Vagina (tissue), 2 donors: ENCODE data around the gene AZGP1. TPM values are rescaled to one million over a fixed set of nuclear protein-coding genes. Genes with fewer than 3 reads are reported as not detected.
A peak's percentile ranks its signal among the peaks of the same experiment; 100 is the strongest.

Source experiments
- DNase-seq, 2 donors: peaks; one replicate each; pipeline ENCODE4 v3.0.0-alpha.2; 2017; ENCODE audit errors: extremely low spot score in 2 of 2
- H3K27ac ChIP-seq: fragments of 200-600 bp; sonication (generic); one replicate; pipeline ENCODE4 v1.5.1; 2019
- H3K27me3 ChIP-seq: fragments of 200-600 bp; sonication (generic); one replicate; pipeline ENCODE4 v1.5.1; 2019
- H3K36me3 ChIP-seq, 2 donors: fragments of 200-600 bp; sonication (generic); one replicate each; pipeline ENCODE4 v1.5.1; 2017 to 2019
- H3K4me1 ChIP-seq: fragments of 200-600 bp; sonication (generic); one replicate; pipeline ENCODE4 v1.5.1; 2019
- H3K4me3 ChIP-seq, 2 donors: fragments of 200-600 bp; sonication (generic); 1 replicate in 1 of 2; 2 replicates in 1 of 2; pipeline ENCODE4 v1.5.1; 2016 to 2019
- H3K9me3 ChIP-seq: fragments of 200-600 bp; sonication (generic); one replicate; pipeline ENCODE4 v1.5.1; 2019
- CTCF ChIP-seq, 3 experiments: fragments of 450-650 bp in 2 of 3; fragments of 200-600 bp in 1 of 3; sonication (generic) in 1 of 3; IDR thresholded peaks; one replicate each; pipeline ENCODE4 v1.5.1; 2017 to 2019; ENCODE audit warnings: antibody characterized with exemption in 3 of 3, mild to moderate bottlenecking in 2 of 3, moderate library complexity in 2 of 3
- POLR2A ChIP-seq, 2 donors: fragments of 450-650 bp; IDR thresholded peaks; one replicate each; pipeline ENCODE4 v1.6.1; 2017; ENCODE audit warnings: antibody characterized with exemption in 2 of 2, mild to moderate bottlenecking in 2 of 2, moderate library complexity in 2 of 2
- POLR2AphosphoS5 ChIP-seq, 2 donors: sonication (generic); formaldehyde crosslinking; IDR thresholded peaks; one replicate each; pipeline ENCODE4 v1.9.0; 2017; ENCODE audit warnings: antibody characterized with exemption in 2 of 2, mild to moderate bottlenecking in 2 of 2, low read depth in 1 of 2; ENCODE audit not compliant: insufficient read depth in 1 of 2
- intact Hi-C: fragments of 100-400 bp; cut with DNase I; formaldehyde crosslinking; loops from one replicate; pipeline ENCODE4 v1.15.1; 2023
- small RNA-seq: library from RNA; depleted of rRNA; stranded (forward); fragments of <200 nt; gene quantifications from one replicate; pipeline ENCODE3, GENCODE V24; 2016
- total RNA-seq: library from RNA; depleted of rRNA; stranded (reverse); fragments of >200 nt; gene quantifications from one replicate; pipeline ENCODE4 v1.2.3, GENCODE V29; 2016

AZGP1 gene
- total RNA-seq, 1 donor from 2014 or later = 2.7 TPM

DNA sequence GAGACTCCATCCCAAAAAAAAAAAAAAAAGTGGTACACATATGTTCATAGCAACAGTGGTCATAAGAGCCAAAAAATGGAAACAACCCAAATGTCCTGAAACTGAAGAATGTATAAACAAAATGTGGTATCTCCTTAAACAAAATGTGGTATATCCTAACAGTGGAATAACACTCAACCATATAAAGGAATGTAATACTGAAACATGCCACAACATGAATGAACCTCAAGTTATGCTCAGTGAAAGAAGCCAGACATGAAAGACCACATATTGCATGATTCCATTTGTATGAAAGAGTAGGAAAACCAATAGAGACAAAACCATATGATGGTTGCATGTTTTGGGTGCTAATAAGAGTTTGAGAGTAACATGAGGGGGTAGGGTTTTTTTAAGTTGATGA, 49.5 kb downstream of the AZGP1 start:
- H3K36me3 ChIP-seq = no peaks in the 10 kb centered on the region
- peaks cover 11% of the 10 kb centered on the region for H3K4me1 ChIP-seq
- H3K9me3 ChIP-seq = no peaks in the 10 kb centered on the region
- no peak for DNase-seq
- H3K4me3 ChIP-seq = no peak overlapping the region
- intact Hi-C loops = no loop called here
- no peak overlapping the region for H3K27ac ChIP-seq
- TF ChIP-seq POLR2AphosphoS5 (IDR thresholded peaks at IDR 0.05; ENCODE audit: insufficient read depth in 1 of 2, low read depth in 1 of 2) (no peak), POLR2A (IDR thresholded peaks at IDR 0.05) (no peak), CTCF (IDR thresholded peaks at IDR 0.05) (no peak)
- H3K27me3 ChIP-seq = no peaks in the 10 kb centered on the region

DNA sequence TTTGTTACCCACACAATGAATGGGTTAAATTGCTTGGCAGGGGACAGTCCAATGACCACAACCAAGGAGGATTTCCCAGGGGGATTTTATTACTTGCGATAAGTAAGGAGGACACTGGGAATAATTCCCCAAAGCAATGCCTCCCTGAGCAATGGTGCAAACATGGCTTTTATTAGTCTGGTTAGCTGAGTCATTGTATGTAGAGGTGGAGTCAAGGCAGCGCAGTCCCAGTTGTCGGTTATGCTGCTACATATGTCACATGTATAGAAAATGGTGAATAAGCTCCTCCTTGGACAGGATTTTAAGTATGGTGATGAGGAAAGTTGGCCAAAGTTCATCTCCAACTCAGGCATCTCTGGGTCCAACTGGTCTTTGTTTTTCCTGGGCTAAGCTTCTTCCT, 52.6 kb downstream of the AZGP1 start:
- Histone ChIP-seq H3K9me3 (no peaks in the 10 kb centered on the region), H3K4me3 (no peak overlapping the region), H3K27me3 (no peaks in the 10 kb centered on the region), H3K36me3 (no peaks in the 10 kb centered on the region), H3K27ac (no peak overlapping the region), H3K4me1 (peaks cover 16% of the 10 kb centered on the region)
- no peak for DNase-seq
- intact Hi-C loops = no loop called here
- TF ChIP-seq POLR2AphosphoS5 (IDR thresholded peaks at IDR 0.05; ENCODE audit: insufficient read depth in 1 of 2, low read depth in 1 of 2) = no peak
- no peak for TF ChIP-seq POLR2A (IDR thresholded peaks at IDR 0.05)

GRCh38 chr7:99920149-99920548, 55.7 kb downstream of the AZGP1 start:
- intact Hi-C loops = no loop called here
- peaks cover 39% of the 10 kb centered on the region for H3K4me1 ChIP-seq
- no peaks in the 10 kb centered on the region for H3K36me3 ChIP-seq
- H3K27ac ChIP-seq = peak overlapping the region; percentile 81
- no peaks in the 10 kb centered on the region for H3K9me3 ChIP-seq
- H3K27me3 ChIP-seq = no peaks in the 10 kb centered on the region
- no peak for DNase-seq
- H3K4me3 ChIP-seq = peak overlapping the region; percentile 68 to 77
- no peak for TF ChIP-seq CTCF (IDR thresholded peaks at IDR 0.05)
- TF ChIP-seq POLR2A (IDR thresholded peaks at IDR 0.05) = no peak
- no peak for TF ChIP-seq POLR2AphosphoS5 (IDR thresholded peaks at IDR 0.05; ENCODE audit: insufficient read depth in 1 of 2, low read depth in 1 of 2)

- Histone ChIP-seq H3K9me3 (no peaks in the 10 kb centered on the region), H3K4me3 (peak overlapping the region; percentile 68 to 77), H3K36me3 (no peaks in the 10 kb centered on the region), H3K4me1 (peaks cover 39% of the 10 kb centered on the region), H3K27ac (peak overlapping the region; percentile 81), H3K27me3 (no peaks in the 10 kb centered on the region)
- no peak for DNase-seq
- intact Hi-C loops = no loop called here
- TF ChIP-seq CTCF (IDR thresholded peaks at IDR 0.05) (no peak), POLR2AphosphoS5 (IDR thresholded peaks at IDR 0.05; ENCODE audit: insufficient read depth in 1 of 2, low read depth in 1 of 2) (no peak), POLR2A (IDR thresholded peaks at IDR 0.05) (no peak)
These were observed 56.1 kb downstream of the AZGP1 start for GRCh38 chr7:99919814-99920112.

DNA sequence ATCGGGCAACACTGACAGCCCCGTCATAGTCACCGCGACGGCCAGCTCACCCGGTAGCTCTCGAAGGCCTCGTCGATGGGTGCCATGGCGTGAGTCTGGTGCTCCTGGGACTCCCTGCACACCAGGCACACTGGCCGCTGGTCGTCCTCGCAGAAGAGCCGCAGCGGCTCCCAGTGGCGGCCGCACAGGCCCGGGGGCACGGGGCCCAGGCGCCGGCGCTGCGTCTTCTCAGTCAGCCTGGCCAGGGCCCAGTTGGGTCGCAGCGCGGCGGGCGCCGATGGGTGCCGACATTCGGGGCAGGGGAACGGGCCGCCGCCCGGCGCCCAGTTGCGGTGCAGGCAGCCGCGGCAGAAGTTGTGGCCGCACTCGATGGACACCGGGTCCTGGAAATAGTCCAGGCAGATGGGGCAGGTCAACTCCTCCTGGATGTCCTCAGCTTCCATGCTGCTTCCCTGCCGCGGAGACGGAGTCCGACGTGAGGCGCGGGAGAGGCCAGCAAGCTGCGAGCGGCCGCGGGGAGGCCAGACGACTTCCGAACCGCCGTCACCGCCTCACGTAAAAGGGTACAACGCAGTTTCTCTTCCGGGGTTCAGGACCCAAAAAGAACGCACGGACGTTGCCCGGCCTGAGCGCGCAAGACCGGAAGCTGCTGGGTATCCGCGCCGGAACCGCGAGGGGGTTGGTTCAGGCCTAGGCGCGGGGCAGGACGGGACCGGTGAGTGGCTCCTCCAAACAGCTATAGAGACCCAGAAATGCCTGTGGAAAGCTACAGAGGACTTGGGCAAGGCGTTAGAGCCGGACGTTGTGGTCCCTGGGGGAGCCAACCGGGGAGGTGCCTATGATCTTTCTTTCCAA, 56.6 kb downstream of the AZGP1 start, which contains the start of gene TRIM4:
Gene TRIM4 (minus strand): TSS at position 572 of the 855 bp plus-strand sequence. CDS start 129 bp downstream, at position 443.
- Histone ChIP-seq H3K4me3 (peak within 1 kb of the TSS; percentile 68 to 77), H3K27me3 (no peaks in the 10 kb centered on the region), H3K9me3 (no peaks in the 10 kb centered on the region), H3K27ac (peak within 1 kb of the TSS; percentile 81), H3K4me1 (peaks cover 43% of the 10 kb centered on the region), H3K36me3 (no peaks in the 10 kb centered on the region)
- TF ChIP-seq POLR2AphosphoS5 (IDR thresholded peaks at IDR 0.05; ENCODE audit: insufficient read depth in 1 of 2, low read depth in 1 of 2) (peak; percentile 93 to 95), POLR2A (IDR thresholded peaks at IDR 0.05) (peak in 1 of 2 donors; percentile 78), CTCF (IDR thresholded peaks at IDR 0.05) (peak in 1 of 3 experiments; percentile 2)
- intact Hi-C loops = no loop called here
- peak in 1 of 2 donors; percentile 94 for DNase-seq

Small RNA genes lying within 50 kb of the gene (small RNA-seq; reads per million reads assigned to genes)
- gene RF00019 (not detected), gene RF00561 (not detected)

Other genes with a start within 250 kb of the AZGP1 start
- gene CYP3A7, start 240.8 kb downstream of the AZGP1 start, total RNA-seq = not detected
- not detected for gene CYP3A4, start 191.8 kb downstream of the AZGP1 start, total RNA-seq
- not detected for gene CYP3A43, start 148.0 kb downstream of the AZGP1 start, total RNA-seq
- not detected for gene OR2AE1, start 99.0 kb downstream of the AZGP1 start, total RNA-seq
- gene TRIM4, start 56.5 kb downstream of the AZGP1 start, total RNA-seq = 33.1 TPM
- gene GJC3, start 46.4 kb downstream of the AZGP1 start, total RNA-seq = not detected
- gene ZKSCAN1, start 39.6 kb upstream of the AZGP1 start, total RNA-seq = 36.6 TPM
- gene ZSCAN21, start 73.7 kb upstream of the AZGP1 start, total RNA-seq = 19.9 TPM
- 16.7 TPM for gene ZNF3, start 105.7 kb upstream of the AZGP1 start, total RNA-seq
- 59.9 TPM for gene COPS6, start 112.9 kb upstream of the AZGP1 start, total RNA-seq
- 35.1 TPM for gene MCM7, start 125.4 kb upstream of the AZGP1 start, total RNA-seq
- 26.3 TPM for gene AP4M1, start 125.6 kb upstream of the AZGP1 start, total RNA-seq
- gene TAF6, start 143.3 kb upstream of the AZGP1 start, total RNA-seq = 54.3 TPM
- 14.5 TPM for gene CNPY4, start 143.6 kb upstream of the AZGP1 start, total RNA-seq
- gene MBLAC1, start 150.9 kb upstream of the AZGP1 start, total RNA-seq = 2.9 TPM
- gene LAMTOR4, start 172.9 kb upstream of the AZGP1 start, total RNA-seq = 161 TPM
- 18.2 TPM for gene TRAPPC14, start 182.7 kb upstream of the AZGP1 start, total RNA-seq
- gene GAL3ST4, start 192.6 kb upstream of the AZGP1 start, total RNA-seq = 4.2 TPM
- 7.4 TPM for gene GPC2, start 201.3 kb upstream of the AZGP1 start, total RNA-seq
- not detected for gene STAG3, start 201.9 kb upstream of the AZGP1 start, total RNA-seq
- 1.7 TPM for gene PVRIG, start 243.9 kb upstream of the AZGP1 start, total RNA-seq